Measurements from ENCODE around the gene SLC9A8.

Gene SLC9A8

GRCh38 chr20:49905415-49906091 lies 92.9 kb downstream of the SLC9A8 start:
- H3K4me1 ChIP-seq (ENCODE audit: insufficient read depth, low read length) = no peaks in the 10 kb centered on the region
- TF ChIP-seq EZH2 (IDR thresholded peaks at IDR 0.05; ENCODE audit: borderline replicate concordance, low read depth, low read length, severe bottlenecking) (no peak), CTCF (IDR thresholded peaks at IDR 0.05; ENCODE audit: borderline replicate concordance, extremely low read depth, low read length, poor library complexity, severe bottlenecking) (no peak)
- H3K4me3 ChIP-seq (ENCODE audit: low read depth in 1 of 2, low read length in 2 of 2) = no peak overlapping the region
- no peaks in the 10 kb centered on the region for H3K27me3 ChIP-seq (ENCODE audit: insufficient read depth, low read length, poor library complexity)
- peaks cover 10% of the 10 kb centered on the region for H3K79me2 ChIP-seq (ENCODE audit: insufficient read depth, low read length)
- H2AFZ ChIP-seq (ENCODE audit: low read depth, low read length) = no peak overlapping the region
- DNase-seq (no peak), ATAC-seq (ENCODE audit: insufficient read depth, low read depth) (no peak)
- no peaks in the 10 kb centered on the region for H3K9me3 ChIP-seq (ENCODE audit: insufficient read depth, low read length, severe bottlenecking)
- peaks cover 55% of the 10 kb centered on the region for H3K36me3 ChIP-seq (ENCODE audit: insufficient read depth, low read length)
- H3K9ac ChIP-seq (ENCODE audit: low read depth, low read length) = no peak overlapping the region
- H3K27ac ChIP-seq (ENCODE audit: low read length) = no peak overlapping the region
- H3K4me2 ChIP-seq (ENCODE audit: insufficient read depth, low read length) = no peak overlapping the region
- H4K20me1 ChIP-seq (ENCODE audit: insufficient read depth, low read length) = peaks cover 27% of the 10 kb centered on the region

GRCh38 chr20:49906101-49906604 lies 93.5 kb downstream of the SLC9A8 start:
- Histone ChIP-seq H3K4me1 (ENCODE audit: insufficient read depth, low read length) (no peaks in the 10 kb centered on the region), H3K27ac (ENCODE audit: low read length) (no peak overlapping the region), H3K36me3 (ENCODE audit: insufficient read depth, low read length) (peaks cover 56% of the 10 kb centered on the region), H3K4me3 (ENCODE audit: low read depth in 1 of 2, low read length in 2 of 2) (no peak overlapping the region), H2AFZ (ENCODE audit: low read depth, low read length) (no peak overlapping the region), H4K20me1 (ENCODE audit: insufficient read depth, low read length) (peaks cover 33% of the 10 kb centered on the region), H3K4me2 (ENCODE audit: insufficient read depth, low read length) (no peak overlapping the region), H3K9me3 (ENCODE audit: insufficient read depth, low read length, severe bottlenecking) (no peaks in the 10 kb centered on the region), H3K27me3 (ENCODE audit: insufficient read depth, low read length, poor library complexity) (no peaks in the 10 kb centered on the region), H3K79me2 (ENCODE audit: insufficient read depth, low read length) (peaks cover 16% of the 10 kb centered on the region), H3K9ac (ENCODE audit: low read depth, low read length) (no peak overlapping the region)
- no peak for ATAC-seq (ENCODE audit: insufficient read depth, low read depth)
- no peak for DNase-seq
- TF ChIP-seq CTCF (IDR thresholded peaks at IDR 0.05; ENCODE audit: borderline replicate concordance, extremely low read depth, low read length, poor library complexity, severe bottlenecking) = no peak
- no peak for TF ChIP-seq EZH2 (IDR thresholded peaks at IDR 0.05; ENCODE audit: borderline replicate concordance, low read depth, low read length, severe bottlenecking)

- Histone ChIP-seq H3K4me3 (ENCODE audit: low read depth in 1 of 2, low read length in 2 of 2) (no peak overlapping the region), H3K9me3 (ENCODE audit: insufficient read depth, low read length, severe bottlenecking) (no peaks in the 10 kb centered on the region), H3K9ac (ENCODE audit: low read depth, low read length) (no peak overlapping the region), H4K20me1 (ENCODE audit: insufficient read depth, low read length) (peaks cover 34% of the 10 kb centered on the region), H3K27me3 (ENCODE audit: insufficient read depth, low read length, poor library complexity) (no peaks in the 10 kb centered on the region), H3K79me2 (ENCODE audit: insufficient read depth, low read length) (peaks cover 19% of the 10 kb centered on the region), H3K27ac (ENCODE audit: low read length) (no peak overlapping the region), H3K4me2 (ENCODE audit: insufficient read depth, low read length) (no peak overlapping the region), H3K4me1 (ENCODE audit: insufficient read depth, low read length) (no peaks in the 10 kb centered on the region), H2AFZ (ENCODE audit: low read depth, low read length) (no peak overlapping the region), H3K36me3 (ENCODE audit: insufficient read depth, low read length) (peaks cover 56% of the 10 kb centered on the region)
- ATAC-seq (ENCODE audit: insufficient read depth, low read depth) = no peak
- no peak for TF ChIP-seq EZH2 (IDR thresholded peaks at IDR 0.05; ENCODE audit: borderline replicate concordance, low read depth, low read length, severe bottlenecking)
- no peak for TF ChIP-seq CTCF (IDR thresholded peaks at IDR 0.05; ENCODE audit: borderline replicate concordance, extremely low read depth, low read length, poor library complexity, severe bottlenecking)
- DNase-seq = no peak
Observed at GRCh38 chr20:49906615-49907154, 94.1 kb downstream of the SLC9A8 start.
